ENCODE results near the gene CD300C.
"Not testable (repeated sequence)": the region's sequence is repeated elsewhere in the genome, so short reads cannot be mapped to it uniquely, and the experiment has no call there.

Gene CD300C

GRCh38 chr17:74558882-74559519 is 13.1 kb upstream of the CD300C start:
- DNase-seq, result no peak

- DNase-seq, result not testable (repeated sequence)
These were observed 12.5 kb upstream of the CD300C start for GRCh38 chr17:74558402-74558801.

GRCh38 chr17:74555427-74555940 is 9.6 kb upstream of the CD300C start:
- DNase-seq, result no peak

DNA sequence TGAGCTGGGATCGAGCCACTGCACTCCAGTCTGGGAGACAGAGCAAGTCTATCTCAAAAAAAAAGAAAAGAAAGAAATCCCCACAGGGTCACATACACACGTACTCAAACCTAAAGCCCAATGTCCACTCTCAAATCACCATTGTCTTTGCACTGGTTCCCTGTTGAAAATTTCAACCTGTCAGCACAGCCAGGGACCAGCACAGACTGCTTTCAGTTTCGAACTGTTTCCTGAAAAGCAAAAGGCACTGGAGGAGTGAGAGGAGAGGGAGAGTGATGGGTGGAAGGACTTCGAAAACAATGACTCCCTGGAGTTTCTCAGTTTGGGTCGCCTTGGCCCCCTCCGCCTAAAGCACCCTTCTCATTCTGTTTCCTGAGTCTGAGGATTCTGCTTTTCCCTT is 9.0 kb upstream of the CD300C start:
- DNase-seq, result no peak

- no peak for DNase-seq
These were observed 6.1 kb upstream of the CD300C start for GRCh38 chr17:74552037-74552436.

DNA sequence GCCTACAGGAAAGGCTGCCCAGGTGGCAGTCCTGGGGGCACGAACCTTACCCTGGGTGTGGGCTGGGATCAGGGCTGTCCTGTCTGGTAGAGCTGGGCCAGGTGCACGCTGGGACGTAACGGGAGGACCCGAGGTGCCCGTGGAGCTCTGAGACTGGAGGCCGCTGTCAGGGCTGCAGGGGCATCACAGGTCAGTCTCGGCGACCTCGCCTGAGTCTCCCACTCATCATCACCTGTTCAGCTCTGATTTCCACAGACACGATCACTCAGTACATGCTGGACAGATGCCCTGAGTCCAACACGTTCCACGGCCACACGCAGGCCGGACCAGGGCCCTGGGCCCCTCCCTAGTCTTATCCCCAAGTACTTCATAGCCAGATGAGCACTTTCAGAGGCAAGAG is 4.7 kb upstream of the CD300C start:
- no peak for DNase-seq

GRCh38 chr17:74549343-74549742 is 3.4 kb upstream of the CD300C start:
- DNase-seq, result no peak

DNA sequence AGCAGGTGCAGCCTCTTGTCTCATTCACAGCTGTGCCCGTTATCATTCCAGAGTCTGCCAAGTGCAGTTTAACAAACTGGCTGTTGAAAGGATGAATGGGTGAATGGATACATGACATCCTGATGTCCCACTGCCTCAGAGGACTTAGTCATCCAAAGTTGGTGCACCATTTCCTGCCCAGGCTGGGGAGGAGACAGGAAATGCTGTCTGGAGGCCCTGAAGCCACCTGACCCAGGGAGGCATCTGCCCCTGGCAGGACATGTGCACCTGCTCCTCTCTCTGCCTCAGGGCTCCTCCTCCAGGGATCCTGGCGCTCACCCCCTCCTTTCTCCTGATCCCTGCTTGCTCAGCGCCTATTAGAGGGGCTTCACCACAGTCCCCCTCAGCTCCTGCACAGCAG is 1.8 kb upstream of the CD300C start:
- peak; percentile 15 for DNase-seq

- DNase-seq, result no peak
These were observed 1.3 kb upstream of the CD300C start for GRCh38 chr17:74547264-74547663.

DNA sequence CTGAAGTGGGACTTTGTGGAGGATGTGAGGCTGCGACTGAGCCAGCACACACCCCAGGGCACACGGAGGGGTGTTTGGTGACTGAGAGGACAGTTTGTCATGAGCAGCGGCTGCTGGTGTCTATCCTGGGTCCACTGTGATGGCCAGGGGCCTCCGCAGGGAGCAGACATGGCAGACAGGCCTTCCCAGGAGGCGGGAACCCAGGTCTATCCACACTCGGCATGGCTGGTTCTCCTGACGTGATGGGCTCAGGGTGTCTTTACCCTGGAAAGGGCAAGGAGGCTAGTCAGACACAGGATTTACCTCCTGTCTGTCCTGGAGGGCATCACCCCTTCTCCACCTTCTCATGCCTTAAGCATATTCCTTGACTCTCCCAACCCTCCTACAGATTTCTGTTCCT is 671 bp upstream of the CD300C start:
- DNase-seq, result no peak

DNA sequence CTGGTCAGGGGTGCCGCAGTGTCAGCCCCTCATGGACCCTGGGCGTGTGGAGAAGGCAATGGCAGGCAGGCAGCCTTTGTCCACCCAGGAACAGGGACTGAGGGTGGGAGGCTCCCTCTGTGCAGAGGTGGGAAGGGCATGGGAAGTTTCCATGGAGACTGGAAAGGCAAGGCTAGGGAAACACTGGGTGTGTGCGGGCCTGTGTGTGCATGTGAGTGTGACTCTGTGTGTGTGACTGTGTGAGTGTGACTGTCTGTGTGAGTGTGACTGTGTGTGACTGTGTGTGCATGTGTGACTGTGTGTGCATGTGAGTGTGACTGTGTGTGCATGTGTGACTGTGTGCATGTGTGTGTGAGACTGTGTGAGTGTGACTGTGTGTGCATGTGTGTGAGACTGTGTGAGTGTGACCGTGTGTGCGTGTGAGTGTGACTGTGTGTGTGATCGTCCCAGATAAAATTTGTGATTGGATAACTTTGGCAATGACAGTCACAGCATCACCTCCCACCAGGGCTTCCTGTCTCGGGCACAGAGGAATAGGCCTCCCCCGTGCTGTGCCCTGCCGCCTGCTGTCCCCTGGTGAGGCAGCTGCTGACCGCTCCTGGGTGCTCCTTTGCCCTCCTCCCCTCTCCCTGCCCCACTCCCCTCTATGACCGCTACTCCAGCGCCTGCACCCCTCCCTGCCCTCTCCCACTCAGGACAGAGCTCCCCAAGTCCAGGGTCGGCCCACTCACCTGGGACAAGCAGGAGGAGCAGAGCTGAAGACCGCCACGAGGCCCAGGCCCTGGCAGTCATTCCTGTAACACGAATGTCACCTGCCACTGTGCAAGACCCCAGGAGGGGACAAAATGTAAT is 698 bp downstream of the CD300C start:
- no peak for DNase-seq

DNA sequence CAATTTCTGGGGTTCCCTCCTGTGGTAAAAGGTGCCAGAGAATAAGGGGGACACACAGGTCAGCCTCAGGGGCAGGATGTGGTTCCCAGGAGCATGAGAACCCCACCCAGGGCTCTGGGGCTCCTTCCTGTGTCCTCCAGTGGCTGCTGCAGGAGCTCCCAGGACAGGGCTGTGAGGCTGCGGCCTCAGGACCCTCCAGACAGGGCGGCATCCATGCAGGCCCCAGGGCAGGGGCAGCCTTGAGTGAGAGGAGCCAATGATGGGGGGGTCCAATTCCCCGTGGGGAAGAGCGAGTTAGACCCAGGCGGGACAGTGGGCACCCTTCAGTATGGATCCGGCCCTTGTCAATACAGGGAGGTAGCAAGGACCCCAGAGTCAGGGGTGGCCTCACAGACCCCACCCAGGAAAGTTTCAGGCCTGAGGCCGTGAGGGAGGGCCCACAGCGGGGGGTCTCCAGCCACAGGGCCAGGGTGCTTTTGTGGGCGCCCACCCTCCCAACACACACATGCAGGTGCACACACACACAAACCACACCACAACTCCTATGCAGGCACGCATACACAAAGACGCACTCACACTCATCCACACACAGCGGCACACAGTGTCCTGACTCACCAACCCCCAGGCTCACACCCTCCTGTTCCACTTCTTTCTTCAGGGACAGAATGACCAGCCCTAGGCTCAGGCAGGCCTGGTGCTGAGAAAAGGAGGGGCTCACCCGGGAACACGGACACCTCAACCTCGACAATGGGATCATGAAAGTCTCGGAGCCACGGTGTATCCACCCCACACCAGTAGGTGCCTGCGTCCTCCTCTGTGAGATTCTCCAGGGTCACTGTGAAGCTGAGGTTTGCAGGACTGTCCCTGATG is 1.8 kb downstream of the CD300C start:
- DNase-seq, result no peak

GRCh38 chr17:74543406-74543805 is 2.5 kb downstream of the CD300C start:
- DNase-seq, result no peak

DNA sequence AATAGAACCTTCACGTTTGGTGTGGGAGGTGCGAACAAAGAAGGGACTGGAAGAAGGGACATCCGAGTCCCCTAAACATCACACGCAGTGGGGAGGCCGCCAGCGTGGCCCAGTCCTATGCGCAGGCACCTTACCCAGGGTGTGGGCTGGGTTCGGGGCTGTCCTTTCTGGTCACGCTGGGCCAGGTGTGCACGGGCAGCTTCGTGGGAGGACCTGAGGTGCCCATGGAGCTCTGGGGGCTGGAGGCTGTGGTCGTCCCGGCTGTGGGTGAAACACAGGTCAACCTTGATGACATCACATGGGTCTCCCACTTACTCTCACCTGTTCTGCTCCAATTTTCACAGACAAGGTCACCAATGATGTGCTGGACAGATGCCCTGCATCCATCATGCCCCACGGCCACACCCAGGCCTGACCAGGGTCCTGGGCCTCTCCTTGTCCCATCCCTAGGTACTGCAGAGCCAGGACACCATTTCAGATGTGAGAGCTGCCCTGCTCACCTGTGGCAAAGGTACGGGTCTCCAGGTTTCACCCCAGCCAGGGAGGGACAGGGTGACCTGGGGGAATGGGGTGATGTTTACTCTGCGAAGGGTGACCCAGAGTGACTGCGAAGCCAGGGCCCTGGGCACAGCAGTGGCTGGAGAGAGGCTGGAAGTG is 3.1 kb downstream of the CD300C start:
- DNase-seq, result no peak

DNA sequence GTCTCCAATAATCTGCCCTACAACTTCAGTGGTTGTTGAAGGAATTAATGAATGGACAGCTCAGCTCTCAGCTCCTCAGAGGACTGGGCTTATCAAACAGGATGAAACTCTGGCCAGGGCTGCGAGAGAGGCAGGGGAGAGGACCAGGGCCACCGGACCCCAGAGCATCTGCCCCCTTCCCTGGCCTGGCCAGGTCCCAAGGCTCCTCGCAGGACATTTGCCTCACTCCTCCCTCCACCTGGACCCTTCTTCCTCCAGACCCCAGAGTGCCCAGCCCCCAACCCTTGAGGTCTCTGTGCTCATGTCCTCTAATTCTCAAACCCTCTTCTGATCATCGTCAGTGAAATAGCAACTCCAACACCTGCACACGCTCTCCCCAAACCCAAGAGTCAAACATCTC is 3.7 kb downstream of the CD300C start:
- DNase-seq, result no peak

DNA sequence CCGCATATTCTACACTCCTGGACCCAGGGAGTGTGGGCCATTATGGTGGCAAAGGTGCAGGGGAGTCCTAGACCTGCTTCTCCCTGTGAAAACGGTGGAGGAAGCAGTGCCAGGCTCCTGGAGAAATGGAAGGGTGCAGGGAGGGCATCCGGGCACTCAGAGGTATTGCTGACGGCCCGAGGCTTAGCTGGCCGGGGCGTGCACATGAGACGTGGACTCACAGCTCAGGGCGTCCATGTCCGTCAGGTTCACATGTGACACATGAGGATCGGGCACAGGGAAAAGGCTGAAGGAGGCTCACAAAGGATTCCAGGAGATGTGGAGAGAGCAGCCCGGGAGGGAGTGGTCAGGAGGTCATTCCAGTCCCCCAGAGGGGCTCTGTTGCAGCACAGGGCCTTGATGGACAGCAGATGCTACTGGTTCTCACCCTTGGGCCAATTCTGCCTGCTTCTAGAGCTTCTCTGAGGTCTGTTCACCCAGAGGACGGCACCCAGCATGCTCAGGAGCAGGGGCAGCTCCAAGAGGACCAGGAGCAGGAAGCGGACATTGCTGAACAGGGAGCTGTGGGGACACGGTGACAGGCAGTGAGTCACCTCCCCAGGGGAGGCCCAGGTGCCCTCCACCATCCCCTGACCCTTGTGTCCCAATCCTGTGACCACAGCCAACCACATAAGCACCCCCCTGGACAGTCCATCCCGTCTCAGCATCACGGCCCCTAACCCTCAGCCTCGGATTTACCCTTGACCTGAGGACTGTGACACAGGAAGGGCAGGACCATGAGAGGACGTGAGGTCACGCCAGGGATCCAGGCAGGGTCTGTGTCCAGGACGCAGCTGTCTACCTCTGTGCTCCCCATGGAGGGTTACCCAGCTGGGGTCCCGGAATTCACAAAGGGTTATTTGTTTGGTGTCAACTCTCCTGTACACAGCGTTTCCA is 4.5 kb downstream of the CD300C start:
- DNase-seq, result no peak

DNA sequence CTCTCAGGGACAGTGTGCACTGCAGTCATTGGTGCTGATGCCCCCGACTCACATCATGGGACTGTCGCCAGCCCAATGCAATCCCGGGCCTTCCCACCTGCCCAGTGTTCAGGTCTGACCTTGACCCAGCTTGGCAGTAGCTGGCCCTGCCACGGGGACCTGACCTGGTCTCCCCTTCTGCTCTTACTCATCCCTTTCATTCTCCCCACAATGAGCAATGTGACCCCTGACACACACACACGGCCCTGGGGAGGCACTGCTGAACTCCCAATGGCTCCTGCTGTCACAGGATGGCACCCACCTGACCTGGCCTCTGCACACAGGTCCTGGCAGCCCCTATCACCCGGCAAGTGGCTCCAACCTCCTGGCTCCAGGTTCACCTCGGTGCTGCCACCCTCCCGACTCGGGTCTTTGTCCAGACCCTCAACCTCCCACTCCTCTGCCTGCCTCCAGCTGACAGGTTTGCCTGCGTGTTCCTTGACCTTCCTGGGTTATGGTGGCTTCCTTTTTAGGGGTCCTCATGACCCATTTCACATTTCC is 6.6 kb downstream of the CD300C start:
- no peak for DNase-seq

- no peak for DNase-seq
These were observed 9.0 kb downstream of the CD300C start for GRCh38 chr17:74536890-74537289.

GRCh38 chr17:74532115-74532514 is 13.8 kb downstream of the CD300C start:
- DNase-seq, result peak; percentile 10

DNA sequence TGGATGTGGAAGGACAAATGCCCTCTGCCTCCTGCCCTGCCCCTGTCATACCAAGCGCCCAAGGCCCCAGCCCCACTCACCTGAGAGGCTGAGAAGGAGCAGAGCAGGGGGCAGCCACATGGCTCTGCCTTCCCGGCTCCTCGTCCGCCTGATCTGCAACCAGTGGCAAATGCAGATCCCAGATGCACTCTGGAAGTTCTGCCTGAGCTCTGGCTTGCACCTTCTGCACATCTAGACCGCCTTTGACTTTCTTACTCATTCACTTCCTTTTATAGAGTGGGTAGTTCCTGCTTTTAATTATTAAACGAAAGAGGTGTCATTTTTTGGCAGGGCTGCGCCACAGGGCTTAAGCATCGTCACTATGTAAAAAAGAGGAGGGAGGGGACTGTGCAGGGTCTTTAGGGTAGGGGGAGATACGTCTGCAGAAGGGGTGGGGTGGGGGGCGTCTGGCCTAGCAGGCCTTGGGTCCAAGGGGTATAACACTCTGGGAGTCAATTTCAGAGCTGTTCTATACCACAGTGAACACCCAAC is 14.6 kb downstream of the CD300C start, which contains the start of gene CD300LB:
Gene CD300LB (minus strand): TSS at position 245 of the 531 bp plus-strand sequence. CDS start 125 bp downstream, at position 120.
- DNase-seq, result no peak

GRCh38 chr17:74530831-74531150 is 15.1 kb downstream of the CD300C start:
- no peak for DNase-seq
